HEK293T (cell line): ENCODE measurements around the gene MICU2.
"Not testable (repeated sequence)": the region's sequence is repeated elsewhere in the genome, so short reads cannot be mapped to it uniquely, and the experiment has no call there.

Experiments used
- CTCF ChIA-PET: fragments of 350-600 bp; formaldehyde crosslinking; extraction: SDS; loops from one replicate; lab custom pipeline; 2021; ENCODE audit warnings: antibody characterized with exemption, inconsistent platforms; lab: Yijun Ruan, JAX
- POLR2A ChIA-PET: fragments of 350-600 bp; formaldehyde crosslinking; extraction: SDS; loops from one replicate; lab custom pipeline; 2020; ENCODE audit warnings: antibody characterized with exemption, inconsistent platforms; lab: Yijun Ruan, JAX
- DNase-seq: peaks from one replicate; pipeline ENCODE4 v3.0.0; 2012; ENCODE audit warnings: mixed read lengths; ENCODE audit errors: extremely low spot score
- ARNT ChIP-seq: fragments of 450-650 bp; IDR thresholded peaks from 2 replicates; pipeline ENCODE4 v1.6.1; 2017; ENCODE audit warnings: mild to moderate bottlenecking
- BHLHE40 ChIP-seq: fragments of 450-650 bp; IDR thresholded peaks from 2 replicates; pipeline ENCODE4 v1.6.1; 2016; ENCODE audit warnings: mild to moderate bottlenecking, moderate library complexity, borderline replicate concordance
- CTBP1 ChIP-seq: fragments of 450-650 bp; IDR thresholded peaks from 2 replicates; pipeline ENCODE4 v1.6.1; 2016; ENCODE audit warnings: borderline replicate concordance
- ELF4 ChIP-seq: fragments of 450-650 bp; IDR thresholded peaks from 2 replicates; pipeline ENCODE4 v1.6.1; 2017; ENCODE audit warnings: antibody characterized with exemption
- FOXA1 ChIP-seq: fragments of 450-650 bp; IDR thresholded peaks from 2 replicates; pipeline ENCODE4 v1.6.1; 2016; ENCODE audit warnings: mild to moderate bottlenecking
- FOXK2 ChIP-seq: fragments of 450-650 bp; IDR thresholded peaks from 2 replicates; pipeline ENCODE4 v1.6.1; 2016; ENCODE audit warnings: mild to moderate bottlenecking
- FOXM1 ChIP-seq: fragments of 450-650 bp; IDR thresholded peaks from 2 replicates; pipeline ENCODE4 v1.6.1; 2017; ENCODE audit warnings: mild to moderate bottlenecking, borderline replicate concordance
- HDGF ChIP-seq: fragments of 450-650 bp; IDR thresholded peaks from 2 replicates; pipeline ENCODE4 v1.6.1; 2017; ENCODE audit warnings: antibody characterized with exemption, borderline replicate concordance
- L3MBTL2 ChIP-seq: fragments of 450-650 bp; conservative IDR thresholded peaks from 2 replicates; pipeline ENCODE4 v1.6.1; 2016; ENCODE audit warnings: mild to moderate bottlenecking
- LEF1 ChIP-seq: fragments of 450-650 bp; IDR thresholded peaks from 2 replicates; pipeline ENCODE4 v1.6.1; 2017; ENCODE audit warnings: mild to moderate bottlenecking, borderline replicate concordance
- NFRKB ChIP-seq: fragments of 450-650 bp; IDR thresholded peaks from 2 replicates; pipeline ENCODE4 v1.6.1; 2016; ENCODE audit warnings: mild to moderate bottlenecking, moderate library complexity
- PKNOX1 ChIP-seq: fragments of 450-650 bp; IDR thresholded peaks from 2 replicates; pipeline ENCODE4 v1.6.1; 2016
- SP1 ChIP-seq: fragments of 450-650 bp; IDR thresholded peaks from 2 replicates; pipeline ENCODE4 v1.6.1; 2017
- SUZ12 ChIP-seq: fragments of 450-650 bp; IDR thresholded peaks from 2 replicates; pipeline ENCODE4 v1.6.1; 2016; ENCODE audit warnings: mild to moderate bottlenecking
- TARDBP ChIP-seq: fragments of 450-650 bp; IDR thresholded peaks from 2 replicates; pipeline ENCODE4 v1.6.1; 2016
- ZNF384 ChIP-seq: fragments of 450-650 bp; IDR thresholded peaks from 2 replicates; pipeline ENCODE4 v1.6.1; 2016

The MICU2 gene

GRCh38 chr13:21606796-21607195 lies 2.8 kb upstream of the MICU2 start:
- no peak for DNase-seq
- TF ChIP-seq FOXK2 (no peak), ELF4 (no peak), CTBP1 (no peak), BHLHE40 (no peak), L3MBTL2 (no peak), NFRKB (no peak), PKNOX1 (no peak), FOXA1 (no peak), ARNT (no peak), FOXM1 (no peak), TARDBP (no peak), LEF1 (no peak), SUZ12 (no peak), SP1 (no peak), ZNF384 (no peak), HDGF (no peak)
- ChIA-PET CTCF (no interaction called here), POLR2A (no interaction called here)

GRCh38 chr13:21606251-21606650 lies 2.3 kb upstream of the MICU2 start:
- no peak for DNase-seq
- ChIA-PET CTCF (no interaction called here), POLR2A (interaction anchor here (0.8 kb wide), 1 partner anchor 129 kb away, joined by 3 read pairs; no protein-coding TSS in a partner anchor)
- TF ChIP-seq FOXK2: no peak
- no peak for TF ChIP-seq L3MBTL2
- TF ChIP-seq BHLHE40: no peak
- TF ChIP-seq FOXA1: no peak
- TF ChIP-seq ARNT: no peak
- TF ChIP-seq SUZ12: no peak
- no peak for TF ChIP-seq ELF4
- no peak for TF ChIP-seq CTBP1
- no peak for TF ChIP-seq FOXM1
- TF ChIP-seq SP1: no peak
- TF ChIP-seq NFRKB: no peak
- TF ChIP-seq ZNF384: no peak
- no peak for TF ChIP-seq PKNOX1
- no peak for TF ChIP-seq HDGF
- TF ChIP-seq LEF1: no peak
- TF ChIP-seq TARDBP: no peak

GRCh38 chr13:21596722-21597121 lies 7.2 kb downstream of the MICU2 start:
- TF ChIP-seq NFRKB (no peak), FOXK2 (no peak), PKNOX1 (no peak), FOXA1 (no peak), SUZ12 (no peak), SP1 (no peak), ARNT (no peak), ELF4 (no peak)
- CTCF ChIA-PET: no interaction called here
- DNase-seq: no peak
- POLR2A ChIA-PET: no interaction called here

GRCh38 chr13:21595546-21595822 lies 8.5 kb downstream of the MICU2 start:
- DNase-seq: no peak
- CTCF ChIA-PET: no interaction called here
- TF ChIP-seq TARDBP (no peak), LEF1 (no peak), CTBP1 (no peak), FOXA1 (no peak), BHLHE40 (no peak), FOXM1 (no peak), SP1 (no peak), ELF4 (no peak), L3MBTL2 (no peak)
- POLR2A ChIA-PET: interaction anchor here (1.1 kb wide), 1 partner anchor 8 kb away, joined by 3 read pairs; the partner anchor contains the start of gene MICU2

- DNase-seq: no peak
- CTCF ChIA-PET: interaction anchor here (0.6 kb wide), 1 partner anchor 318 kb away, joined by 3 read pairs; no protein-coding TSS in a partner anchor
- POLR2A ChIA-PET: interaction anchor here (1.1 kb wide), 1 partner anchor 9 kb away, joined by 3 read pairs; the partner anchor contains the start of gene MICU2
- TF ChIP-seq SUZ12: no peak
- no peak for TF ChIP-seq BHLHE40
- no peak for TF ChIP-seq ZNF384
- TF ChIP-seq LEF1: no peak
- TF ChIP-seq ELF4: no peak
- TF ChIP-seq ARNT: no peak
- no peak for TF ChIP-seq FOXA1
- no peak for TF ChIP-seq PKNOX1
- TF ChIP-seq HDGF: no peak
- no peak for TF ChIP-seq NFRKB
- TF ChIP-seq L3MBTL2: no peak
- TF ChIP-seq TARDBP: no peak
- TF ChIP-seq CTBP1: no peak
- TF ChIP-seq SP1: no peak
- TF ChIP-seq FOXK2: no peak
- TF ChIP-seq FOXM1: no peak
Observed at GRCh38 chr13:21594715-21595545, 9.0 kb downstream of the MICU2 start.

GRCh38 chr13:21590665-21591456 lies 13.1 kb downstream of the MICU2 start:
- DNase-seq, CTCF ChIA-PET, POLR2A ChIA-PET: not testable (repeated sequence)
